Measurements from ENCODE around the gene TMEM183A. TPM values are rescaled to one million over a fixed set of nuclear protein-coding genes. Genes with fewer than 3 reads are reported as not detected.

Gene TMEM183A
- total RNA-seq, 1 donor: 74.1 TPM

GRCh38 chr1:203063287-203063686 is 56.1 kb downstream of the TMEM183A start:
- DNase-seq (ENCODE audit: low read depth in 2 of 3, low spot score in 2 of 3): no peak

- no peak for DNase-seq (ENCODE audit: low read depth in 2 of 3, low spot score in 2 of 3)
Observed at GRCh38 chr1:203065191-203065590, 58.0 kb downstream of the TMEM183A start.

- no peak for DNase-seq (ENCODE audit: low read depth in 2 of 3, low spot score in 2 of 3)
Observed at GRCh38 chr1:203065986-203066385, 58.8 kb downstream of the TMEM183A start.

GRCh38 chr1:203066965-203067364 is 59.8 kb downstream of the TMEM183A start:
- DNase-seq (ENCODE audit: low read depth in 2 of 3, low spot score in 2 of 3): no peak

GRCh38 chr1:203069030-203069747 is 62.0 kb downstream of the TMEM183A start:
- peak in 1 of 3 donors; percentile 32 for DNase-seq (ENCODE audit: low read depth in 2 of 3, low spot score in 2 of 3)

GRCh38 chr1:203072002-203072602 is 64.9 kb downstream of the TMEM183A start:
- no peak for DNase-seq (ENCODE audit: low read depth in 2 of 3, low spot score in 2 of 3)

- DNase-seq (ENCODE audit: low read depth in 2 of 3, low spot score in 2 of 3): no peak
Observed at GRCh38 chr1:203072911-203073310, 65.7 kb downstream of the TMEM183A start.

GRCh38 chr1:203073469-203073868 is 66.3 kb downstream of the TMEM183A start:
- DNase-seq (ENCODE audit: low read depth in 2 of 3, low spot score in 2 of 3): no peak

Other genes starting within 250 kb of the TMEM183A start
- 103 TPM for gene KDM5B, start 199.0 kb upstream of the TMEM183A start, total RNA-seq
- gene PCAT6, start 196.4 kb upstream of the TMEM183A start, total RNA-seq: 1.1 TPM
- gene RABIF, start 118.2 kb upstream of the TMEM183A start, total RNA-seq: 8.1 TPM
- 22.4 TPM for gene KLHL12, start 80.1 kb upstream of the TMEM183A start, total RNA-seq
- gene ADIPOR1, start 49.1 kb upstream of the TMEM183A start, total RNA-seq: 51.7 TPM
- 41.5 TPM for gene CYB5R1, start 40.1 kb upstream of the TMEM183A start, total RNA-seq
- gene PPFIA4, start 19.1 kb downstream of the TMEM183A start, total RNA-seq: under 0.01 TPM
- not detected for gene MYOG, start 78.6 kb downstream of the TMEM183A start, total RNA-seq
- gene ADORA1, start 120.4 kb downstream of the TMEM183A start, total RNA-seq: not detected
- not detected for gene MYBPH, start 168.5 kb downstream of the TMEM183A start, total RNA-seq
- gene CHI3L1, start 179.3 kb downstream of the TMEM183A start, total RNA-seq: 0.81 TPM
- under 0.01 TPM for gene CHIT1, start 222.3 kb downstream of the TMEM183A start, total RNA-seq

Data from hematopoietic multipotent progenitor cell (in vitro differentiated cells).